ENCODE measurements around the gene ITGB1.

ITGB1 gene

GRCh38 chr10:32954080-32954479, 4.0 kb downstream of the ITGB1 start:
- DNase-seq, result no peak

- DNase-seq, result no peak
Observed at GRCh38 chr10:32953277-32953927, 4.6 kb downstream of the ITGB1 start.

GRCh38 chr10:32952541-32953276, 5.3 kb downstream of the ITGB1 start:
- DNase-seq, result no peak

- DNase-seq, result no peak
Observed at GRCh38 chr10:32952094-32952493, 5.9 kb downstream of the ITGB1 start.

GRCh38 chr10:32951111-32951510, 6.9 kb downstream of the ITGB1 start:
- DNase-seq, result no peak

GRCh38 chr10:32950591-32951108, 7.4 kb downstream of the ITGB1 start:
- no peak for DNase-seq

- DNase-seq, result no peak
Observed at GRCh38 chr10:32949221-32949678, 8.8 kb downstream of the ITGB1 start.

GRCh38 chr10:32948451-32948850, 9.6 kb downstream of the ITGB1 start:
- DNase-seq, result no peak

GRCh38 chr10:32947586-32947985, 10.4 kb downstream of the ITGB1 start:
- no peak for DNase-seq

- no peak for DNase-seq
Observed at GRCh38 chr10:32946108-32946507, 11.9 kb downstream of the ITGB1 start.

- DNase-seq, result no peak
Observed at GRCh38 chr10:32943854-32944661, 14.0 kb downstream of the ITGB1 start.

- no peak for DNase-seq
Observed at GRCh38 chr10:32943395-32943794, 14.6 kb downstream of the ITGB1 start.

- no peak for DNase-seq
Observed at GRCh38 chr10:32942081-32942480, 15.9 kb downstream of the ITGB1 start.

GRCh38 chr10:32941357-32941756, 16.7 kb downstream of the ITGB1 start:
- DNase-seq, result no peak

- no peak for DNase-seq
Observed at GRCh38 chr10:32940321-32941301, 17.4 kb downstream of the ITGB1 start.

- DNase-seq, result no peak
Observed at GRCh38 chr10:32939296-32940111, 18.5 kb downstream of the ITGB1 start.

GRCh38 chr10:32938554-32939061, 19.4 kb downstream of the ITGB1 start:
- no peak for DNase-seq

GRCh38 chr10:32937911-32938424, 20.1 kb downstream of the ITGB1 start:
- no peak for DNase-seq

GRCh38 chr10:32932225-32932729, 25.8 kb downstream of the ITGB1 start:
- DNase-seq, result no peak

GRCh38 chr10:32931593-32931992, 26.4 kb downstream of the ITGB1 start:
- DNase-seq, result no peak

- no peak for DNase-seq
Observed at GRCh38 chr10:32930036-32930435, 28.0 kb downstream of the ITGB1 start.
